ENCODE measurements around the gene ENPEP.
"Not testable (repeated sequence)": the region's sequence is repeated elsewhere in the genome, so short reads cannot be mapped to it uniquely, and the experiment has no call there.

The ENPEP gene

DNA sequence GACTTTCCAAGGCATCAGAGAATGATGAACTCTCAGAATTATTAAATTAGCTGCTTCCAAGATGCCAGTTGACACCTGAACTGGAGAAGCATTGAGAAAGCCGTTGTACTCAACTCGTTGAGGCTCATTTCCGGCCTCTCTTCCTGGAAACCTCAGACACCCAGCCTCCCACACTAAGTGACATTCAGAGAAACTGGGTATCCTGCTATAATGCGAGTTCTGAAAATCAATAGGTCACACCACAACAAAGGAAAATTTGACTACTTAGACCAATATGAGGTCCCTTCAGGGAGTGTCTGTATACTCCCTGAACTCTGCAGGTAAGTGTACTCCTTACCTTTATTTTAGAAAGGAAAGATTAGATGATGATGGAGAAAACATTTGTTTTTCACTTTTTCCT, 51.2 kb downstream of the ENPEP start:
- no peak for DNase-seq

DNA sequence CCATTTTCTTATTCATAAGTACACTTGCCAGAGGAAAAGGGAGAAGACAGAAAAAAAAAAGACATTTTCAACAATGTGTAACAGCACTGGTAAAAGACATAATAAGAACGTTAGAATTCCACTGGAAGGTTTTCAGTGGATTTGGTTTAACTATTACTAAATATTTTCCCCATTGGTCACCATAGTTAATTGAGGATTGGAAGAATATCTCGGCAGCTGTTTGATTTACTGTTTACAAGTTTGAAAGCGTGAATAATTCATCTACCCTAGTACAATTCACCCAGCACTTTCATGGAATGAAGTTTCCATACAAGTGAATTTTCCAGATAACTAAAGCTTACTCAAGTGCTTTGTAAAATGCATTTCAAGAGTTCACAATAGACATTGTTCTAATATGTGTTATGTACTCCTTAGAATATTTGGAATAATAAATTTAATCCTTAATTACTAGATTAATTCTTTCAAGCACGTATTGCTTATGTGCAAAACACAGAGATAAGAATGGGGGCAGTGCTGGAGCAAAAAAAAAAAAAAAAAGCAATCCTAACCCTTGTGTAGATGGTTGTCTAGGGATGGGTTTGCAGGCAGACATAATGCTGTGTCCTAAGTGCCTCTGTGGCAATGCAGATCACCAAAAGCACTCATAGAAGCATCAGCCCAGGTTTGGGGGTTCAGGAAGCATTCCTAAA, 57.1 kb downstream of the ENPEP start:
- no peak for DNase-seq

DNA sequence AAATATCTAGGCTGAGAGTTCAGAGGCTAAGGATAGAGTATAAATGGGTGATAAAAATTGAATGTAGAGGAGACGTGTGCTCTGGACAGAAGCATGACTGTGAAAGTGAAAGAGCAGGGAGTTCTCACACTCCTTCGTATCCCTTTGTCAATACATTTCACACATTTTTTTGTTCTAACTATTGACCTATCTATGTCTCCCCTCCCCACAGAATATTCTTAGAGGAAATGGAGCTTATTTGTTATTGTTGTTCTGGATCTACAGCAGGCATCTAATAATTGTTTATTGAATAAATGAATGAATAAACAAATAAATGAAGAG, 57.6 kb downstream of the ENPEP start:
- DNase-seq = no peak

DNA sequence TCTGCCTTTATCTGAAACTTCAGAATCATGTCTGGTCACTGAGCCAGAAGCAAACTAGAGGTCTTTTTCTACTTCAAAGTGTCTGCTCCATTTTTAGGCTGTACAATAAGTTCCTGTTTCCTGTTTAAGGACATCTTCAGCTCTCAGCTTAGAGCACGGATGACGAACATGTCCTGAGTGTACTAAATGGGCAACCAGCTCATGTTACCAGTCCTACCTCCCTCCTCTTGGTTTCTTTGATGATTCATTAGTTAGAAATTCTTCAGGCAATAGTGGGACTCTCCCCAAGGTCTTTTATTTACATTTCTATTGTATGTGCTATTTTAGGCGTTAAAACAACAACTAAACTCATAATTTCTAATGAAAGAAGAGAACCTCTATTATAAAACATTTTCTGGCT, 58.0 kb downstream of the ENPEP start:
- no peak for DNase-seq

DNA sequence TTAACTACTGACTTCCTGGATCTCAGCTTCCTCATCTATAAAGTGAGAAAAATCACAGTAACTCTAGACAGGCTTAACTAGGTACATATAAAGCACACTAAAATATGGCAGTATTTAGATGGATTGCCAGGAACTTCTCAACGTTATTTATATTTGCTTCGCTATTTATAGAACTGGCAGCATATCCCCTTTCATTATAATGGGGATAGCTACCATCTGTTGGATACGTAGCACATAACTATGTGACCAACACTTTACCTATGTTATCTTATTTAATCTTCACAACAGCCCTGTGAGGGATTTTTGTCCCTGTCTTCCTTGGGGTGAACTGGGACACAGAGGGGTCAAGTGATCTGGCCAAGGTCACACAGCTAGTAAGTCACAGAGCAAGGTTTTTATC, 64.6 kb downstream of the ENPEP start:
- no peak for DNase-seq

DNA sequence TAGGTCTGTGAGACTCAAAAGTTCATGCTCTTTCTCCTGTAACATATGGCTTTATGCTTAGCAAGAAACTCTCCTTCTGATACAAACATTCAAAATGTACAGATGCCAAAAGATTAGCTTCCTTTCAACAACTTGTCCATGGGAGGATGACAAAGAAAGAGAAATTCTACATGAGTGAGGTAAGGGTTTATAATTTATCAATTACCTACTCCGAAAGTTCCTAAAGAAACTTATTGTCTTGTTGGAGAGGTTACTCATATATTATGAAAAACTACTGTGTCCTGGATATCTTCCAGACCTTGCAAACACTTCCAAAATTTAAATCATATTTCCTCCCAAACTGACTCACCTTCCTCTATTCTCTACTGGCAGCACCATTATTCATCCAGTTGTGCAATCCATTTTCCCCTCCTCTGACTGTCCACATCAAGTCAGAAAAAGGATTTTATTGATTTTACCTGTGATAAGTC, 65.1 kb downstream of the ENPEP start:
- no peak for DNase-seq

DNA sequence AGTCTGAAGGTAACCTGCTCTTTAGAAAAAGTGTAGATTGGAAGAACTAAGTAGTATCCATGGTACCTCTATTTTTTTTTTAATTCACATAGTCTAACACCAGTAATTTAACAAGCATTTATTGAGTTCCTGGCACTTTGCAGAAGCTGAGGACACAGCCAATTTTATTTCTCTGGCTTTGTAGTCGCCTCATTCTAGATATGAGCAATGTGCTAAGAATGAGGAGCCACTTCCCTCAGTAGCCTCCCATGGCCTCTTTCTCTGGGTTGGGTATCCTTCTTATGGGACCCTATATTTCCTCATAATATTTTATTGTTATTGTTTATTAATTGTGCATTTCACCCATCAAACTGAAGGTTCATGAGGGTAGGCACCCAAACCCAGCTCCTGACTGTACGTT, 67.6 kb downstream of the ENPEP start:
- DNase-seq = no peak

DNA sequence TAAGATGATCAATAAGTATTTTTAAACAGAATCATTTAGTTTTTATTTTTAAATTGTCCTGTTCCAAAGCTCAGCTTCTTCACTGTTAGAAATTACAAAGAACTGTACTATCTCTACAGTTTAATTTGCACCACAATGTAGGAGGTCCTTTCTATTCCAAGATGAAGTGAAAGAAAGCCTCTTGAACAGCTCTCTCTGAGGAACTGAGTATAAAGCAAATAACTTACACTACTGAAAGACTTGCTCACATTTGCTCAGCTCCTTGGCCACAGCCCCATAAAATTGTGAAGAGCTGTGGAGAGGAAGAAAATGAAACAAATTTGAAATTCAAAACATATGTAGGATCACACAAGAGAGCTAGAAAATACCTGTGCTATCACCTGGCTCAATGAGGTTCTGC, 68.6 kb downstream of the ENPEP start:
- no peak for DNase-seq

DNA sequence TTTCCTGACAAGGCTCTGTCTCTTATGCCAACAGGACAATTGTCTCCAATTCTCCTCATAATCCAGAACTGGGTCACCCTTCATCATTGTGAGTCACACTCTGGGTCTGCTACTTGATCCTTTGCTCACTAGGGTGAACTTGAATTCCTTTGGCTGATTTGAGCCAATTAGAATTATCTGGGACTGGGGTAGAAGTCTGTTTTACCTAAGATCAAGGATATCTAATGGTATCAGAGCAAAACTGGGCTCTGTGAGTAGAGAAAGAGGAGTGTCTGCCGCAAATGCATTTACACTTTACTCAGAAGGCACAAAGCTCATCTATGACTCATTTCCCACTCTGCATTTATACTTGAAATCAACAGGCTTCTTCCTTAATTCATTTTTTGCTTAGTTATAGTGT, 74.3 kb downstream of the ENPEP start:
- no peak for DNase-seq

DNA sequence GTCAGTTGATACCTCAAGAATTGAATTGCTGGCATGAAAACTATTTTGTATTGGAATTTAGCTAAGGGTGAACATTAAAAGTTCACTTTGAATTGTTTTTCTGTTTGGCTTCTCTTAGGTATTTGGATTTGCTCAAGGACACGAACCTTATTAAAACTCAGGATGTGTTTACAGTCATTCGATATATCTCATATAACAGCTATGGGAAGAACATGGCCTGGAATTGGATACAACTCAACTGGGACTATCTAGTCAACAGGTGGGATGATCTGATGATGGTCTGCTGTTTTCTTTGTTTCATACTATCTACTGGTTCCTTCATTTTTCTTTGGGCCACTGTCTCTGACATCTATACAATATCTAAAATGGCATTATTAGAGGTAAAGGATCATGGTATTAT, 77.2 kb downstream of the ENPEP start:
- DNase-seq = no peak

DNA sequence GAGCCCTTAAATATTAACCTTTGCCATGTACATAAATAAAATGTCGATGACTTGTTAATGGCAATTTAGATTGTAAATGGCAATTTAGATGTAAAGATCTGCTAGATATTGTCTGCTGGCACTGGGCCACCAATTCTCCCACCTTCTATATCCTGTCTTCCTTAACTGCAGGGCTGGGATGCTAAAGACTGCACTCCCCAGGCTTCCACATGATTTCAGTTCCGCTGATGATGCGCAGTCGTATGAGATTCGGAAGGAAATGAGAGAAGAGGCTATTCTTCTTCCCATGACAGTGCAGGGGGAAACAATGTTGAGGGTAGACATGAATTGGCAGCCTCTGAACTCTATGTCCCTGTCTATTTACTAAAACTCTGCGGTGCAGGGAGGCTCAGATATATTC, 91.3 kb downstream of the ENPEP start:
- no peak for DNase-seq

DNA sequence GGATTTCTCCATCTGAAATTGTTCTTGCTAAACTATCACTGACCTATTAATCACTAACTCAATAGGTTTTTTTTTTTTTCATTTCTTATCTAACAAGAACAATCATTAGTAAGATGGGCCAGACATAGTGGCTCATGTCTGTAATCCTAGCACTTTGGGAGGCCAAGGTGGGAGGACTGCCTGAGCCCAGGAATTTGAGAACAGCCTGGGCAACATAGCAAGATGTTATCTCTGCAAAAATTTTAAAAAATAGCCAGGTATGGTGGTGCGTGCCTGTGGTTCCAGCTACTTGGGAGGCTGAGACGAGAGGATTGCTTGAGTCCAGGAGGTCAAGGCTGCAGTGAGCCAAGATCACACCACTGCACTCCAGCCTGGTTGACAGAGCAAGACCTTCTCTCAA, 100.7 kb downstream of the ENPEP start:
- not testable (repeated sequence) for DNase-seq

DNA sequence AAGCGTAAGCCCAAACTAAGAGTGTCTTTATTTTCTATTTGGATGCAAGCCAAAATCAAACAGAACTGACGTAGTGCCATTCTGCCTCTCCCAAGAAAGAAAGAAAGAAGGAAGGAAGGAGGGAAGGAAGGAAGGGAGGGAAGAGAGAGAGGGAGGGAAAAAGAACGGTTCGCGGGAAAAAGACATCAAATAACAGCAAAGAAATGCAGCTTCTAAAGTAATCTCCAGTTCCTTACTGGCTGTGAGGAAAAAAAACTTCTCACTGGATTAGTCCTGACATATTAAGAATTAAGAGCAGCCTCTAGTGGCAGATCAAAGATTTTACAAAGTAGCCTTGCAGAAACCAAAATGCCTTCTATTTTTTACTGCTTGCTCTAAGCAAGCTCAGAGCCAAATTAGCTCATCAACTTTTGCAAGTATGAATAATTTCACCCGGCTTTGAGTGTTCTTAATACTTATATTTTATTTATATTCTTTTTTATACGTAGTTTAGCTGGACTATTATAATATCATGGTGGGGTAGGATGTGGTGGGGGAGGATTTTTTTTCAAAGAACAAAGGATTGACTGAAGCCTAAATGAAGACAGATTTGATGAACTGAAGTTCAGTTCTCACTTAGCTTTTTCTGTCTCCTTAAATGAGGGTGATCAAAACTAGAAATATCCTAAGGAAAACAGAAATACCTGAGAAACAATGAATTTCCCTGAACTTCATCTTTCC, 110.3 kb downstream of the ENPEP start:
- DNase-seq = no peak

DNA sequence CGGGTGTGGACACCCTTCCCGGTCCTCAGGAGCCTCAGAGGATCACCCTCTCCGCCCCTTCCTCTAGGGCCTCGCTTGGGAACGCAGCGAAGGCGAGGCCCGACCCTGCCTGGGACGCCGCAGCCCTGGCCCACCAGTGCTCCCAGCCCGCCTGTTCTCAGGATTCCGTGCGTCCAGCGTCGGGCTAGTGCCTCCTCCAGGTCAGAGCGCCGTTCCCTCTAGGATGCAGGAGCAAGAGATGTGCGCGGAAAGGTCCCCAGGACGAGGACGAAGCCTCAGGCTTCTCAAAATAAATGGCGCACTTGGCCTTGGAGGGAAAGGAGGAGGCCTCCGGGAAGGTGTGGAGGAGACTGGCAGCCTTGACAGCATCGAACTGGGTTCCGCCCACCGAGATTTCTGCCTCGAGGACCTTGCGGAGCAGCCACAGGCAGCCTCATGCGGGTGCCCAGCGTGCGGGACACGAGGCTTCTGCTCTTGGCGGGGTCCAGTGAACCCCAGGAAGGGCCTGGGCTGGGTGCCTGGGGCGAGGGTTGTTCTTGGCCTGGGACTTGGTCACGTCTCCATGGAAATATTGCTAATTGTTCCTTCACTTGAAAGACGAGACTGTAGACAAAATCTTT, 111.8 kb downstream of the ENPEP start:
- DNase-seq = no peak

DNA sequence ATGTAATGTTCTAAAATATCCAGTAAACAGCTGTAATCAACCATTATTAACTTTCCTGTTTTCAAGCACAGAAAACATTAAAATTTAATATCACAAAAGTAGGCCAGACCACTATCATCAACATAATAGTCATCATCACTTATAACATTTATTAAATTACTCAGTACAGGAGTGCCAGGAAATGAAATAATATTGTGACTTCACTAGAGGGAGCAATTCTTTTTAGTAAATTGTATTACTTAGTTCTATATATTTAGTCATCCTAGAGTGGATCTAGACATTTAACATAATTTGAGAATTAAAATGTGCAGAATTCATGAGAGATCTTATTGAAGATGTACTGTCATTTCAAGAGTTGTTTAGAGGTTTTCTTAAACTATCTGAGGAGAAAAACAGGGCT, 113.3 kb downstream of the ENPEP start:
- DNase-seq = no peak

DNA sequence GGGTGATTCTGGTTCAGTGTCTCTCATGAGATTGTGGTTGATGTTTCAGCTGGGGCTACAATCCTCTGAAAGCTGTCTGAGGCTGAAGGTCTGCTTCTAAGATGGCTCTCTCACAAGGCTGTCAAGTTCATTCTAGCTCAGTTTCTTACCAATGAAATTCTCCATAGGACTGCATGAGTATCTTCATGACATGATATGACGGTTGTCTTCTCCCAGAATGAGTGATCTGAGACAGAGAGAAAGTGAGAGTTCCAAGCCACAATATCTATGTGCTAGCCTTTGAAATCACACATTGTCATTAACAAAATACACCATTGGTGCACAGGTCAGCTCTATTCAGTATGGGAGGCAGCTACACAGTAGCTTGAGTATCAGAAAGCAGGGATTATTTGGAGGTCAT, 119.6 kb downstream of the ENPEP start:
- DNase-seq = no peak

DNA sequence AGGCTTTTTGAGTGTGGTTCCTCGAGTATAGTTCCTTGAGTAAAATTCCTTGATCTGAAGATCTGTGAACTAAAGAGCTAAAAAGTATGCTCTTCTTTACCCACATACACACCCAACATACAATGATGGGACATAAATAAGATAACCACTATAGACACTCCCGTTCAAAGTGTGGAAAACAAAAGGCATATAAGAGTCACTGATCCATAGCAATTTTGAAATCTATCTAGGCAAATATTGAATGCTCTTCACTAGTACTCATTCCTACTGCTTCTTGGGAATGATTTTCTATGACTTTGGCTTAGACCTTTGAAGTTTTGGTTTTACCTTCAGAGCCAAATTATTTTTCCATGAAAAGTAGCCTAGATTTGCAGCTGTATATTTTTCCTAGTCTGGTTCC, 120.5 kb downstream of the ENPEP start:
- DNase-seq = no peak

DNA sequence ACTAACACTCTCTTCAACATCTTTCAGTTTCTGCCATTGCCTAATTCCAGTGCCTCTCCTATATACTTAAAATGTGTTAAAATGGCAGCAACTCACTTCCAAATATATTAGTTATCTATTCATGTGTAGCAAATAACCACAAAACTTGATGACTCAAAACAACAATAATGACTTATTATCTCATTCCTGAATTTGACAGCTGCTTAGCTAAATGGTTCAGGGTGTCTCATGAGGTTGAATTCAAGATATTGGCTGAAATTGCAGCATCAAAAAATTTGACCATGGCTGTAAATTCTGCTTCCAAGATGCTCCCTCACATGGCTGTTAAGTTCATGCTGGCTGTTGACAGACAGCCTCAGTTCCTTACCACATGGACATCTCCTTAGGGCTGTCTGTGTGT, 121.6 kb downstream of the ENPEP start:
- no peak for DNase-seq

DNA sequence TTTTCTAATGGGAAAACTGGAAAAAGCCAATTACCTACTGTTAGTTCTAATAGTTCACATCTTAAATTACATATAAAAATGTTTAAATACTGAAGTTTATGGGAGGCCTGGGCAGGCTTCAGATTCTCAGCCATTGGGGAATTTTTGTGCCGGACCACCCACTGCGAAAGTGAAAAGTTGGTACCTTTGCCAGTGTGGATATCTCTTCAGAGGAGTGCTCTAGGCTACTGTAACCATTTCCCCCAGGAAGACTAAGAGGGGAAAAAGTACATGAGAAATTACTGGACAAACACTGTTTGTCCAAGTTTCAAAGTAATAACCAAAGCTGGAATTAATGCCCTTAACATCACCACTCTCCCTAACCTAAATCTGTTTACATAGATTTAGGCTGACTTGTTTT, 126.1 kb downstream of the ENPEP start:
- DNase-seq = no peak

DNA sequence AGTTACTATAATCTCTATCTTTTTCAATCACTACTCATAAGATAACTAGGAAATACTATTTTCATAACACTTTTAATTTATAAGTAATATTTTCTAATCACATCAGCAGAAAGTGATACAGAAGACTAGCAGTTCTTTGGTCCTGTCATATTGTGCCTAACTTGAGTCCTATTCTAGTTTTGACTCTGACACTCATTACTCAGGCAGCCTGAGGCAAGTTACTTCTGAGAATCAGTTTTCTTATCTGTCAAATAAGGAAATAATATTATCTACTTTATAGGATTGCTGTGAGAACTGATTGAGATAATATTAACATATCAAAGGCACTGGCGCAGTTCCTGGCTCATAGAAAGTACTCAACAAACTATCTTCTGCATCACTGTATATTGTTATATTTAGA, 129.1 kb downstream of the ENPEP start:
- no peak for DNase-seq

DNA sequence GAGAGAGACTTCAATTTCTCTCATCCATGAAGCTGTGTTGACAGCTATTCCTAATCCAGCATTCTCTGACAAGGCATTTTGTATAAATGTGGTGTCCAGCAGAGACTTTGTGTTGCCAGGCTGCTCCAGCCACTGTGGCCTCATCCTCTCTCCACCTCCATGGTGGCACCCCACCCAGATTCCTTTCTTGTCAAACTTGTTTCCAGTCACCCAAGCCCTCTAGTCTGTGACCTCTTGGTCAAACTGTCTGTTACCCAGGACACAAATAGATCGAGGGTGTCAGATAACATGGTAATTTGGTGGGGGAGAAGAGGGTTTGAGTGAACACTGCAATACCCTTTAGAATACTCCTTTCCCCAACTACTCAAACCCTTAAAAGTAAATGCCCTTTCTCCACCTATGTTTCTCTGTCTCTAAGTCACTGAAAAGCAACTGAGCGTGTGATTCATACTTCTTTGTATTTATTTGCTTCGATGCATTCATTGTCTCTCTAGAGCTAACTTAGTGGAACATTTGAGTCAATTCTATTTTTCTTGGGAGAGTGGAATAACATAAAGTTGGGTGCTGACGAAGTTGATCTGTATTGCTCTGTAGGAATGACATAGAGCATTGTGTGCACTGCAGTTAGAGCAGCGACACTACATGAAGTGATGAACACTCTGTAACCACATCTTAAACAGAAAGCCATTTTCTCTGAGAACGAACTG, 133.2 kb downstream of the ENPEP start:
- no peak for DNase-seq

DNA sequence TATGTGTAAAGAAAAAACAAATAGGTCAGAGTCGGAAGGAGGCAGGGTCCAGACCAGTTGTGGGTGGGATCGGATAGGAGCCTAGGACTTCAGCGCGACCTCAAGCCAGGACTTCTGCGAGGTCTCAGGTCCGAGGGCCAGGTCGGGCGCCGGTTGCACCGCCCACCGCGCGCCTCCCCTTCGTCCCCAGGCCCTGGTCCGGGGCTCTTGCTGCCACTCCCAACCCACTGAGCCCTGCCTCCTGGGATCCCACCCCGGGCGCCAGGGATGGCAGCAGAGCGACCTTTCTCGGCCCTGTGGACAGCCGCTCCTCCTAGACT, 134.6 kb downstream of the ENPEP start:
- DNase-seq = no peak

DNA sequence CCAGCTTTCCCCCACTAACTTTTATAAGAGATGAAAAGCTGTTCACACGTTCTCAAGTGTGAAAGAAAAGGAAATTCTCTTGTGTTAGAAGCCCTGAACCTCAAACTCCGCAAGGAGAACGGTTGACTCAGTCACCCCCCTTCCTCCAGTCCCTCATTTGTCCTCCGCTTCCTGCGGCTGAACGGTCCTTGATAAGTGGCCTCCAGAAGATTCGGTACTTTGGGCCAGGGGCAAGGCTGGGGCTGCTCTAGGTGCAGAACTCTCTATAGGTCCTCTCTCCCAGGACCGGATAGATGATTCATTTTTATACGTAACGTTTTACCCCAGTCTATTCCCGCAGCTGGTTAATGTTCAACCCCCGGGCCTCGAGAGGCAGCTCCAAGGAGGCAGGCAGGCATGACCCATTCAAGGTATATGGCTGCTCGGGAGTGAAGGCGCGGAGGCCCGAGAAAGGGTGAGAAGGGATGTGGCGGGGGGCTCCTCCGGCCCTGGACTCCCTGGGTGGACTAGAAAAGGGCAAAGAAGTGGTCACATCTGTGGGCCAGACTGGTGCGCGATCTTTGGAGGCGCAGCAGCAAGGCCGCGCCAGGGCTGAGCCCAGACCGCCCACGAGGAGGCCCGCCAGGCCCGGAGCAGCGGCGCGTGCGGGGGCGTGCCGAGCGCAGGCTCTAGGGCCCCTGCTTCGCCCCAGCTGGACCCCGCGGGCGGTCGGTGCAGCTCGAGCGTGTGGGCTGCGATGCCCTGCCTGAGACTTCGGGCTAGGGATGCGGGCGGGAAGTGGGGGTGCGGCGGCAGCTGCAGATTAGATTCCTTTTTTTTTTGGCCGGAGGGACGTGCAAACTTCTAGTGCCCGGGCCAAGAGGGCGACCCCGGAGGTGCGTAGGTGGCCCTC, 135.2 kb downstream of the ENPEP start:
- DNase-seq = no peak

All from central memory CD4-positive, alpha-beta T cell (primary cell).